Renal cortical epithelial cell (primary cell): Measurements from ENCODE around the gene RAET1E. TPM values are rescaled to one million over a fixed set of nuclear protein-coding genes. Genes with fewer than 3 reads are reported as not detected.
A peak's percentile ranks its signal among the peaks of the same experiment; 100 is the strongest.
"Not testable (repeated sequence)": the region's sequence is repeated elsewhere in the genome, so short reads cannot be mapped to it uniquely, and the experiment has no call there.

Experiments
- DNase-seq: peaks from one replicate; pipeline ENCODE4 v3.0.0-alpha.2; 2011; ENCODE audit warnings: low read depth
- total RNA-seq: library from RNA; depleted of rRNA; stranded (reverse); fragments of >200 nt; gene quantifications from 2 replicates; pipeline ENCODE4 v1.2.3, GENCODE V29; 2014

Gene RAET1E
- total RNA-seq, 1 donor from 2014 or later = not detected

DNA sequence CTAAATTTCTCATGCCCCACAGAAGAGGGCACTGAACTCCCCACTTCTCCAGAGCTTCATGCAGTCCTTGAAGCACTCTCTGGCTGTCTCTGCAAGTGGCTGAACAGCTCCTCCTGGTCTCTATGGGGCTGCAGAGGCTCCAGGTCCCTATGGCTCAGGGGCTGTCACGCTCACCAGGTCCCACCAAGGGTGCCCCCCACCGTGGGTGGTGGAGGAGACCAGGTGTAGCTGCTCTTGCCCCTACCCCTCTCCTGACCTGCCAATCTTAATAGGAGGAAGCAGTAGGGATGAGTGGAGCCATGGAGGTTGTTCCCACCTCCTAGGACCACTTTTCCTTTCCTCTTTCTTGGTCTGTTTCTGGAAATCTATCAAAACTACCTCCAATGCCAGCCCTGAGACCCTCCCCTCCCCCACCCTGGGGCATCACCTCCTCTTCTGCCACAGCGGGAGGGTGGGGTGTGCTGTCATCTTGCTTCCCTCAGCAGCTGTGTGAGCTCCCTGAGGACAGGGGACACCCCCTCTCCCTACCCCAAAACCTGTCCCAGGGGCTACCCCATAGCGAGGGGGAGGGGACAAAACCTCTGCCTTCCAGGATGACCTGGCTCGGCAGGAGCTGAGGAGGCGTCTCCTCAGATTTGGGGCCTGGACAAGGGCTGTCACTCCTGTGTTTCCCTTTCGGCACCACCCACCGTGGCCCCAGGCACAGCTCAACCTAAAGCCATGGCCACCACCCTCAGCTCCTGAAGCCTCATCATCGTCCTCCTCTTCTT lies 12.0 kb upstream of the RAET1E start:
- DNase-seq = no peak

DNA sequence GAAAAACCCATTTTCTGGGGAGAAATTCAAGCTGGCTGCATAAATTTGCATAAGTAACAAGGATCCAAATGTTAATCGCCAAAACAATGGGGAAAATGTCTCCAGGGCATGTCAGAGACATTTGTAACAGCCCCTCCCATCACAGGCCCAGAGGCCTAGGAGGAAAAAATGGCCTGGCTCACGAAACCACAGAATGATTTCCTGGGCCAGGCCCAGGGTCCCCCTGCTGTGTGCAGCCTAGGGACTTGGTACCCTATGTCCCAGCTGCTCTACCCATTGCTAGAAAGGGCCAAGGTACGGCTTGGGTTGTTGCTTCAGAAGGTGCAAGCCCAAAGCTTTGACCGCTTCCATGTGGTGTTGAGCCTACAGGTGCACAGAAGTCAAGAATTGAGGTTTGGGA lies 10.6 kb upstream of the RAET1E start:
- not testable (repeated sequence) for DNase-seq

DNA sequence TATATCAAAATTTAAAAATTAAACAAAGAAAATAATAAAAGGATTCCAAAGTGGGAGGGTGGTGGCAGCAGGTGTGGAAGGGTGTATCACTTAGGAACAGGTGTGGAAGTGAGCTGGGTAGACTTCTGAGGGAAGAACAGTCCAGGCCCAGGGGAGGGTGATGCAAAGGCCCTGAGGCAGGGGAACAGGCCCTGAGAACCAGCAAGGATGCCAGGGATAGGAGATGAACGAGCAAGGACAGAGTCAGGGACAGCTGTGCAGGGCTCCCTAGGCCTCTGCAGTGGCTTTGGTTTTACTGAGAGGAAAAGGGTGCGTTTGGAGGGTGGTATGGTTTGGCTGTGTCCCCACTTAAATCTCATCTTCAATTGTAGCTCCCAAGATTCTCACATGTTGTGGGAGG lies 9.4 kb upstream of the RAET1E start:
- no peak for DNase-seq

DNA sequence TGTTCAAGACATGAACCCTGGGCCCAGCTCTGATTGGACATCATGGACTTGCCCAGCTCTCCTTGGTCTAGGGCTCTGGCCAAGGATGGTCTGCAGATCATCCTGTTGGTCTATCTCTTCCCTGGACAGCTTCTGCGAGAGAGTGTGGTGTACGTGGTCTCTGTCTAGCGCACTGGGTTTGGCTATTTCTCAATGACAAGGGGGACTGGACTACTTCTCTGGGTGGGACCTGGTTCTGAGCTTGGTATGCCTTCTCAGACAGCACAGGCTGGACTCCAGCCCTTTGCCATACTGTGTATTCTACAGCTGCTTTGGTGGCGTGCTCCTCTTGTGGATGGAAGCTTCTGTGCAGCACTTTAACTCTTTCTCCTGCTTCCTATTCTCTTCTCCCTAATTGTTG lies 8.5 kb upstream of the RAET1E start:
- DNase-seq = no peak

DNA sequence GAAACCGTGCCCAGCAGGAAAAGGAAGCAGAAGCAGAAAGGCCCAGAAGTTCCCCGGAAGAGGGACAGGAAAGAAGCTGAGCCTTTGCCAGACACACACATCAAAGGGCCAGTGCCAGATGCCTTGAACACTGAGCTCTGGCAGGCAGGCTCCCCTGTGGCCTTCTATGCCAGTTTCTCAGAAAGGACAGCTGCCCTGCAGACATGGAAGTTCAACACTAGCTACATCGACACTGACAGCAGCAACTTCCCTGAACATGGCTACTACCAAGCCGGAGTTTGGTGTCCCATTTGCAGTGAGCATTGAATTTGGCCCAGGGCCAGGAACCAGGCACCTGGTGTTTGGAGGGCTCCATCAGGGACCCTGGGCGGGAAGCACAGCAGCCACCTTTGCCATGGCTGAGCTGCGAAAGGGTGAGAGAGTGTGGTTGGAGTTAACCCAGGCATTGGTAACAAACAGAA lies 8.0 kb upstream of the RAET1E start:
- DNase-seq = no peak

DNA sequence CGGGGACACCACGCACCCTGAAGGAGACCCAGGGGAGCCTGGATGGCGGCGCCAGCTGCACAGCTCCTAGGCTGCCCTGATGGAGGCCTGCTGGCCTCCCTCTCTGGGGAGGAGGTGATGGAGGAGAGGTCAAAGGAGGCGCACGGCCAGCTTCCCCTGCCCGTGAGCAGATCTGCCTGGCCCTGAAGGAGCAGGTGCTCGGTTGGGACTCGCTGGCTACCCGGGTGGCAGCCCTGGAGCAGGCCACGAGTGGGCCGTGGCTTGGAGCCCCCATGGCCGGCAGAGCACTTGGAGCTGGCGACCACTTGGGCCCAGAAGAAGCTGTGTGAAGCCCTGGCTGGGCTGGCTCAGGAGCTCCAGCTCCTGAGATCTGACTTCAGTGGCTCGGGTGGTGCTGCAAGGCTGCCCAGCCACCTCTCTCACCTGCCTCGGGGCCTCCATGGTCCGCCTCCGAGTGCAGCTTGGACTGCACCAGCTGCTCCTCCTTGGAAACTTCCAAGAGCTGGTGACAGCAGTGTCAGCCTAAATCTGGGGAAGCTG lies 7.5 kb upstream of the RAET1E start:
- DNase-seq = no peak

DNA sequence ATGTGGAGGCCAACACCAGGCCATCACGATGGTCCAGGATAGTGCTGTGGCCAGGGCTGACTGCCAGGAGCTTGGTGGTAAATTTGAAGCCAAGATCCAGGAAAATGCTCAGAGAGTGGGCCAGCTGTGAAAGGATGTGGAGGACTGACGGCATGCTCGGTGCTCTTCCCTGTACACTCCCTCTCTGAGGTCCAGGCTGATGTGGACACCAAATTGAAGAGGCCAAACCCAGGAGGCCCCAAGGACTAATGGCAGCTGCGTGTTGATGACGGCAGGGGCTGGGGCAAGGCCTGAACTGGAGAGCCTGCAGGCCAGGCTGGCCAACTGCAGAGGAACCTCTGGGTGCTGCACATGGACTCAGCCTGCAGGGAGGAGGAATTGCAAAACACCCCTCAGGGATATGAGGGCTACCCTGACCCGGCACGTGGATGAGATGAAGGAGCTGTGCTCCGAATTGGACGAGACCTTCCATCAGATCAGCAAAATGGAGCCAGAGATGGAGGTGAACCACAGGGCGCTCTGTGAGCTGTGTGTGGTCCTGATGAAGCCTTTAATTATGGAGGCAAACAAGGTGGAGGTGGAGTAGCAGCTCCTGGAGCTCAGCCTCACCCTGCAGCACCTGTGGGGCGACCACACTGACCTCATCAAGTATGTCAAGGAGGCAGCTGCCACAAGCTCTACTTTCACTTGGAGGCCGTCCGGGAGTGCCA lies 6.9 kb upstream of the RAET1E start:
- DNase-seq = no peak

DNA sequence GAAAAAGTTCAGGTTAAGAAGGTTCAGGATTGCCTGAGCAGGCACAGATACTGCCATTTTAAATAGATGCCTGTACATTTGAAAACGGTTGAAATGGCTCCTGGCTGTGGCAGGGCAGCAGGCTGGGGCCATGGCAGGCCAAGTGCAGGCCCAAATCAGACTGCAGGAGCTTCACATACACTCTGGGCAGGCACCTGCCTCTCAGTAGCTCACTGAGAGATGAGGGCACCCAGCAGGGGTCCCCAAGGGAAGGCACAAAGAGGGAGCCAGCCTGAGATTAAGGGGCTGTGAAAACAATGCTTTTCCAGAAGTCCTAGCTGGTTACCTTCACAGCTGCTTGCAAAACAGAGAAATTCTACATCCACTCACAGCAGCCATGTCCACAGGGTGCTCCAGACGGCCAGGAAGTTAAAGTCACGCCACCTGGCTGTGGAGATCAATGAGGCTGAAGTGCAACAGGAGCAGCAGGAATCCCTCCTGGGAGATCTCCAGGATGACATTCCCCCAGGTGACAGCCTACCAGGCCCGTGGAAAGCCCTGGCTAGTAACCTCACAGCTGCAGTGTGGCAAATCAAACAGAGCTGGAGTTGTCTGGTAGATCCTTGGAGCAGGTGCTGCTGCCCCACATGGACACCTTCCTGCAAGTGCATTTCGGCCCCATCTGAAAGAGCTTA lies 6.2 kb upstream of the RAET1E start:
- no peak for DNase-seq

DNA sequence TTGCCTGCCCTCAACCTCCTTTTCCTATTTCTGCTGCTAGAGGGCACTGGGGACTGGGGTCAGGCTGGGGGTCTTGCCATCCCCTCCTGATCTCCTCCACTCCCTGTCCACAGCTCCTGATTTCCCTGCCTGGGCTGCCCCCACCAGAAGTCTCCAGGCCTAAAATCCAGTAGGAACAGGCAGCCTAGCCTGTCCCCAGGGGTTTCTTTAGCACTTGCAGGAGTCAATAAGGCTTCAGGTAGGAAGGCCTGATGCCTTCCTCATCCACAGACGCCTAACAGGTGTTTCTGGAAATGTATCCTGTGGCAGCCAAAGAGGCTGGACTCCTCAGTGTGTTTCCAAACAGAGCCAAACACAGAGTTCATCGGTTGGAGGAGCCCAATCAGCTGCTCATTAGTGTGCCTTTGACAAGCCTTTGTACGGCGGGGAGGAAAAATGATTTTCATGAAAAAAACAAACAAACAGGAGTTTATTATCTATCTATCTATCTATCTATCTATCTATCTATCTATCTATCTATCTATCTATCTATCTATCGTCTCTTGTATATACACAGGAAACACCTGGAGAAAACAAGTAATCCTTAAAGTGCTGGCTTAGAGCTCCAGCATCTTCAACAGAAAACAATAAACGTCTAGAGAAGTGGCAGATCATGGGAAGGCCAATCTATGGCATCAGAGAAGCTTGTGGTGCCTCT lies 3.7 kb upstream of the RAET1E start:
- no peak for DNase-seq

DNA sequence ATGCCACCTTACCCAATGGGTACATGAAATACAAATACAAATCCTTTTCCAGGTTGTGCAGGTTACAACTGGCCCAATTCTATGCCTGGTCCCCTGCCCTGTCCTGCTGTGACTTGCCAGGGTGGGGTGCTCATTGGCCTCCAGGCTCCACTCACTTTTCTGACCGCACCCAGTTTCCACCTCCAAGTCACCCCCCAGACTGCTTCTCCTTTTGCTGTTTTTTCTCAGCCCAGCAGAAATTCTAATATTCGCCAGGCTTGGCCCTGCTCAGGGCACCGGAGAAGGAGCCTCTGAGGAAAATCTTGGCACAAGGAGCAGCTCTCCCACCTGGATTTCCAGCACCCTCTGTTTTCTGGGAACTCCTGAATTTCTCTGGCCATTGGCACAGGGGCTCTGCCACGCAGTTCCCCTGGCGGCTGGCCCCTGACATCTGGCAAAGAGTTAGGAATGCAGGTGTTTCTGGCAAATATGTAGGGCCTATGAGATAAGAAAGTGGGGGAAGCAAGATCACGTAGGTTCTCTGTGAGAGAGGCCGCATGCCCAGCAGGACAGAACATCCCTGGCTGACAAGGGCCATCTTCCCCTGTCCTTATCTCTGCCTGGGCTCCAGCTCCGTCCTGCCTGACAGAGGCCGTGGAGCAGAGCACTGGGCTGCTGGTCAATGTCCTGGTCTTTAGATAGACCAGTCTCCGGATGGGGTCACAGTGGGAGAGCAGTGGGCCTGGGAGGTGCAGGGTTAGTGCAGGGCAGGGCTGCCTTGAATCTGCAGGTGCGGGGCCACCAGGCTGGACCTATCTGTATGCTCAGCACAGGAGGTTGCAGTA lies 2.9 kb upstream of the RAET1E start:
- DNase-seq = no peak

DNA sequence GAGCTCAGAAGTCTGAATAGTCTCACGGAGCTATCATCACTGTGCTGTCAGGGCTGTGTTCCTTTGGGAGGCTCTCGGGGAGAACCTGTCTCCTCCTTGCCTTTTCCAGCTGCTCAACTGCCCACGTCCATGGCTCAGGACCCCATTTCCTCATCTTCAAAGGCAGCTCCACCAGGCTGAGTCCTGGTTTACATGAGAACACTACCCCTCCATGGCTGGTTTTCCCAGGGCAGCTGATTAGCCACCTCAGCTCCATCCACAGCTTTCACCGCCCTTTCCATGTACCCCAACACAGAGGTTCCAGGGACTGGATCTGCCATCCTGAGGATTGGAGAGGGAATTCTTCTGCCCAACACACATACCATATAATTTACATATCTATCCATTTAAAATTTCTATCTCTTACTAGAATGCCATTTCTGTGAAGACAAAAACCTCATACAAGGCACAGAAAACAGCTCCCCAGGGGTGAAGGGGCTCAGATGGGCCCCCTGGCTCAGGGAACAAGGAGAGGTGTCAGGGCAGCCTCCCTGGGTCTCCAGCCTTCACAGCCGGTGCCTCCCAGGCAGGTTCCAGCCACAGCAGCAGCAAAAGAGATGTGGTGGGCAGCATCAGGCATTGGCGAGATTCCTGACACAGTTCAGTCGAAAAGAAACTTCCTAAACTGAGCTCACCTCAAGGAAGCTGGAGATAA lies 2.2 kb upstream of the RAET1E start:
- DNase-seq = no peak

DNA sequence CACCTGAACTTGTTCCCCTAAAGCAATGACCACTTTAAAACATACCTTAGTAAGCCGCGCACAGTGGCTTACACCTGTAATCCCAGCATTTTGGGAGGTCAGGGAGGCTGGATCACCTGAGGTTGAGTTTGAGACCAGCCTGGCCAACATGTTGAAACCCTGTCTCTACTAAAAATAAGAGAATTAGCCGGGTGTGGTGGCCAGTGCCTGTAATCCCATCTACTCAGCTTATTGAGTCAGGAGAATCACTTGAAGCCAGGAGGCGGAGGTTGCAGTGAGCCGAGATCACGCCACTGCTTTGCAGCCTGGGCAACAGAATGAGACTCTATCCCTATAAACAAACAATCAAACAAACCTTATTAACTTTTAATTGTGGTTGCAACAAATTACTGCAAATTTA lies 1.6 kb upstream of the RAET1E start:
- DNase-seq = no peak

DNA sequence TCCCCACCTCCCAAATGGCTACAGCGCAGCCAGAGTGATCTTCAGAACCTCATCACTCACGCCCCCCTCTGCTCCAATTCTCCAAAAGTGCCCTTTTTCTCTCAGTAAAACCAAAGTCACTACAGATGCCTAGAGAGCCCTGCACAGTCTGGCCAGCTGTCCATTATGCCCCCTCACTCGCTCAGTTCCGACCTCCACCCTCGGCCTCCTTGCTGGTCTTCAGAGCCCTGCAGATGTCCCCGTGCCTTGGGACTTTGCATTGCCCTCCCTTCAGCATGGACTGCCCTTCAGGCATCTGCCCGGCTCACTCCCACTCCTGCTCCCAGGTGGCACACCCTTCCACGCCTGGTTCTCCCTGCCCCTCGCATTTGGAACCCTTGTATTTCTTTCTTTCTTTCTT lies 1.1 kb upstream of the RAET1E start:
- DNase-seq = no peak

DNA sequence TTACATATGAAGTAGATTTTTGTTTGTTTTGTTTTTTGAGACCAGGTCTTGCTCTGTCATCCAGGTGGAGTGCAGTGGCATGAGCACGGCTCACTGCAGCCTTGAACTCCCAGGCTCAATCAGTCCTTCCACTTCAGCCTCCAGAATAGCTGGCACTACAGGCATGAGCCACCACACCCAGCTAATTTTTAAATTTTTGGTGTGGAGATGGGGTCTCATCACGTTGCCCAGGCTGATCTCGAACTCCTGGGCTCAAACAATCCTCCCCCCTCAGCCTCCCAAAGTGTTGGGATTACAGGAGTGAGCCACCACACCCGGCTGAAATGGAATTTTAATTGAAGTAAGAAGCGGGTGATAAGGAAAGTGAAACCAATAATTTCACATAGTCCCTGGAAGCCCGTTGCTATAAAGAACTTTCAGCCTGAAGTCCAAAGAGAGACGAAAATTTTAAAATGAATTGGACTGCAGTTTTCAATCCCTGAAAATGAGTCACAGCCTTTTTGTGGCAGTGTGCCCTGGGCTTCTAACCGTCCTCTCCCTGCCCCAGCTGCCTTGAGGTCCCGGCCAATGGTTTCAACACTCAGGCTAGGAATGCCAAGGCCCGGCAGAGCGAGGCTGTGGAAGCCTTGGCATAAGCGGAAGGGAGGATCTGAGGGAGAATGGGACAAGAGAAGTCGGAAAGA lies 757 bp downstream of the RAET1E start:
- peak; percentile 54 for DNase-seq

DNA sequence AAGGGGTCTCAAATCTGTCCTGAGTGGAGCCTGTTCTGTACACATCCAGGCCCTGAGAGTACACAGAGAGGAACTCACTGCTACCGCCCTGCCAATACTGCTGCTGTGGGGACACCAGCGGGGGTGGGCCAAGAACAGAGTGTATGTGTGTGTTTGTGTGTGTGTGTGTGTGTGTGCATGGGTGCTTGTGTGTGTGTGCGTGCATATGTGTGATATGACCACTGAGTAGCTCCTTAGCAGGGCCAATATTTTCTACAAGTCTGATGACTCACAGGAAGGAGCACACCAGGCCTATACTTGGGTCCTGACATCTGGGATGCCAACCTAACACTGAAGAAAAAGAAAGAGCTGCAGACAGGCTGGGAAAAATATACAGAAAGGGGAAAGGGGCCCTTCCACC lies 1.4 kb downstream of the RAET1E start:
- no peak for DNase-seq

DNA sequence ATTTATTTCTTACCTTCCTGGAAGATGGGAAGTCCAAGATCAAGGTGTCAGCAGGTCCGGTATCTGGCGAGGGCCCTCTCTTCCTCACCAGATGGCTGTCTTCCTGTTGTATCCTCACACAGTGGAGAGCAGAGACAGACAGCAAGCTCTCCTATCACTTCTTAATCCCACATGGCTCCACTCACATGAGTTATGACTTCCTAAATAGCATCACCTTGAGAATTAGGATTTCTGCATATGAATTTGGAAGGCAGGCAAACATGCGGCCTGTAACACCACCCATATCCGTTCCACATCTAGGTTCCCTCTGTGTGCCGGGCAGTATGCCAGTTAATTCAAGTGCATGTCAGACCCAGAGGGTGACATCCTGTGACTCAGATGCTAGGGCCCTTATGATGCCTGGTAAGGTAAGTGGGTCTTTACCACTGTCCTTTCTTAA lies 2.1 kb downstream of the RAET1E start:
- DNase-seq = peak; percentile 43

DNA sequence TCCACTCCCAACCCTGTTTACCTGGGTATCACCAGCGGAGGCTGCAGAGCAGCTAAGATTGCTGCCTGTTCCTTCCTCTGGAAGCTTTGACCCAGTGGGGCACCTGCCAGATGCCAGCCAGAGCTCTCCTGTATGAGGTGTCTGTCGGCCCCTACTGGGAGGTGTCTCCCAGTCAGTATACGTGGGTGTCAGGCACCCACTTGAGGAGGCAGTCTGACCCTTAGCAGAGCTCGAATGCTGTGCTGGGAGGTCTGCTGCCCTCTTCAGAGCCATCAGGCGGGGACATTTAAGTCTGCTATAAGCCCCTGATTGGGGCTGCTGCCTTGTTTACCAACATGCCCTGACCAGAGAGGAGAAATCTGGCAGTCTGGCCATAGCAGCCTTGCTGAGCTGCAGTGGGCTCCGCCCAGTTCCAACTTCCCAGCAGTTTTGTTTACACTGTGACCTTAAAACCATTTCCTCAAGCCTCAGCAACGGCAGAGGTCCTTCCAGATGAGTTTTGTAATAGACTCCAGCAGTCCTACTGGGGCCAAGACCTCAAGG lies 2.8 kb downstream of the RAET1E start:
- DNase-seq = peak; percentile 56

DNA sequence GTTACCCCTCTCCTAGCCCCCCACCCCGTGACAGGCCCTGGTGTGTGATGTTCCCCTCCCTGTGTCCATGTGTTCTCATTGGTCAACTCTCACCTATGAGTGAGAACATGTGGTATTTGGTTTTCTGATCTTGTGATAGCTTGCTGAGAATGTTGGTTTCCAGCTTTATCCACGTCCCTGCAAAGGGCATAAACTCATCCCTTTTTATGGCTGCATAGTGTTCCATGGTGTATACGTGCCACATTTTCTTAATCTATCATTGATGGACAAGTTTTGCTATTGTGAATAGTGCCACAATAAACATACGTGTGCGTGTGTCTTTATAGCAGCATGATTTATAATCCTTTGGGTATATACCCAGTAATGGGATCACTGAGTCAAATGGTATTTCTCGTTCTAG lies 6.0 kb downstream of the RAET1E start:
- DNase-seq = not testable (repeated sequence)

DNA sequence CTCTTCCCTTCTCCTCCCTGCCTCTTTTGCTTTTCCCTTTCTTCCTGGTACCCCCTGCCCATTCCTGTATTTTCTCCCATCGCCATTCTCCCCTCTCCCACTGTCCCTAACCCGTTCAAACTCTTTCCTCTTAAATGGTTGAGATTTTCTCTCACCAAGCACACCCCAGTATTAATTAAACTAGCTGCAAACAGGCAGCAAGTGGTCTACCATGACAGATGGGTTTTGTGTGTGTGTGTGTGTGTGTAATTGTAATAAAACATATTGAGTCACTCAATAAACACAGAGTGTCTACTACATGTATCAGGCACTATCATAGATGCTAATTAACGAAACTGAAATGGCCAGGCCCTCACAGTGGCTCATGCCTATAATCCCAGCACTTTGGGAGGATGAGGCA lies 6.7 kb downstream of the RAET1E start:
- DNase-seq = no peak
